ENCODE data around the gene SH3RF3. TPM values are rescaled to one million over a fixed set of nuclear protein-coding genes. Genes with fewer than 3 reads are reported as not detected.

The SH3RF3 gene
- total and polyA plus RNA-seq, 9 of the 15 experiments (the other 6 are each of a cell fraction or from before 2014, with no cell fraction given), result 0.02 TPM; not detected in 8

- Histone ChIP-seq H3K27me3 (ENCODE audit: control insufficient read depth in 2 of 2, insufficient read depth in 2 of 2, low read length in 2 of 2) (peaks cover 14 to 79% of the 10 kb centered on the region in 2 experiments; a peak in 4 of 5 replicates), H3K4me2 (ENCODE audit: insufficient read depth, low read length) (no peak overlapping the region), H4K20me1 (replicated peaks; ENCODE audit: control insufficient read depth, insufficient read depth, low read length) (peaks cover 3% of the 10 kb centered on the region; the same call in 1 of the 2 replicates), H3K36me3 (ENCODE audit: control insufficient read depth, insufficient read depth, low read length) (no peaks in the 10 kb centered on the region), H3K4me3 (no peak overlapping the region), H2AFZ (ENCODE audit: low read depth, low read length) (no peak overlapping the region), H3K9me3 (replicated peaks; ENCODE audit: control insufficient read depth, insufficient read depth, low read depth, low read length) (no peaks in the 10 kb centered on the region), H3K27ac (ENCODE audit: extremely low read depth, low read depth, low read length) (no peak overlapping the region), H3K9ac (ENCODE audit: insufficient read depth in 1 of 2, low read depth in 2 of 2, low read length in 2 of 2) (no peak overlapping the region), H3K9me1 (ENCODE audit: control insufficient read depth, insufficient read depth, low read length) (peaks cover 3% of the 10 kb centered on the region), H3K4me1 (replicated peaks in 1 of 2; ENCODE audit: control insufficient read depth in 2 of 2, insufficient read depth in 2 of 2, low read length in 2 of 2) (no peaks in the 10 kb centered on the region), H3K79me2 (ENCODE audit: control insufficient read depth, insufficient read depth, low read length) (no peaks in the 10 kb centered on the region)
- TF ChIP-seq PRPF4 (IDR thresholded peaks at IDR 0.05; ENCODE audit: insufficient read depth, low read depth, low read length, poor library complexity, severe bottlenecking) (no peak), HLTF (IDR thresholded peaks at IDR 0.05) (no peak), WHSC1 (IDR thresholded peaks at IDR 0.05; ENCODE audit: low read length) (no peak), SMC3 (conservative IDR thresholded peaks at IDR 0.05; ENCODE audit: insufficient read depth, low read depth, low read length) (no peak), JUND (IDR thresholded peaks at IDR 0.05; ENCODE audit: borderline replicate concordance, low read depth, low read length) (no peak), JUND (tag; IDR thresholded peaks at IDR 0.05; ENCODE audit: borderline replicate concordance, low read depth, low read length) (no peak), PRMT5 (CRISPR knock-in tag; IDR thresholded peaks at IDR 0.05) (no peak)
- in situ Hi-C loops (cut with MboI), result no loop called here
- no TSS peak for BruUV-seq (replicated peaks)
- under 1% methylated on average over 16 of the region's 19 CpGs for WGBS (ENCODE audit: insufficient coverage, low coverage, missing lambda C conversion rate)
- ChIA-PET POLR2A (interaction anchor here (0.9 kb wide), 1 partner anchor 899 kb away, joined by 3 read pairs; no protein-coding TSS in a partner anchor), CTCF (ENCODE audit: low intra/inter-chr PET ratio) (no interaction called here)
- no peak for DNase-seq (ENCODE audit: extremely low read depth in 1 of 4, low spot score in 3 of 4)
- ATAC-seq, result no peak
- intact Hi-C loops (cut with micrococcal nuclease), result no loop called here
- FAIRE-seq, result no peak
Measured at GRCh38 chr2:109486711-109487535, 357.9 kb downstream of the SH3RF3 start.
